HG02885 (cell line): ENCODE measurements around the gene LENG1.

ENCODE experiments used
- ATAC-seq: cut with Tn5 transposase; IDR thresholded peaks from one replicate; pipeline ENCODE4 v1.9.1; 2021; ENCODE audit warnings: mild to moderate bottlenecking; ENCODE audit not compliant: unreplicated experiment, poor library complexity

LENG1 gene

DNA sequence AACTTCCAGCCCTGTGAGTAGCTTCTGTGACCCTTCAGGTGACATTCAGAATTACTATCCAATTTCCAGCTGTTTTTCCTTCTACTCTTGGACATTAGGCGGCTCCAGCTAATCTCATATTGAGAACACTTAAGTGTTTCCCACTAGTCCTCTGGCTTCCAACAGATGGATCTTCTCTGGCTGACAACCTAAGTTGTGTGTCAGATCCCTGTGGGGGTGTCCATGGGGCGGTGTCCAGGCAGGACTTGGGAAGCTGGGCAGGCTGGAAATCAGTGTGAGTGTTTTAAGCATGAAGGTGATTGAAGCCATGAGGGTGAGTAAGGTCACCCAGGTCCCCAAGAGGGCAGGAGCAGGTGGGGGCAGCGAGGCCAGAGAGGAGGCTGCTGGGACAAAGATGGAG lies 11.8 kb downstream of the LENG1 start:
- no peak for ATAC-seq

DNA sequence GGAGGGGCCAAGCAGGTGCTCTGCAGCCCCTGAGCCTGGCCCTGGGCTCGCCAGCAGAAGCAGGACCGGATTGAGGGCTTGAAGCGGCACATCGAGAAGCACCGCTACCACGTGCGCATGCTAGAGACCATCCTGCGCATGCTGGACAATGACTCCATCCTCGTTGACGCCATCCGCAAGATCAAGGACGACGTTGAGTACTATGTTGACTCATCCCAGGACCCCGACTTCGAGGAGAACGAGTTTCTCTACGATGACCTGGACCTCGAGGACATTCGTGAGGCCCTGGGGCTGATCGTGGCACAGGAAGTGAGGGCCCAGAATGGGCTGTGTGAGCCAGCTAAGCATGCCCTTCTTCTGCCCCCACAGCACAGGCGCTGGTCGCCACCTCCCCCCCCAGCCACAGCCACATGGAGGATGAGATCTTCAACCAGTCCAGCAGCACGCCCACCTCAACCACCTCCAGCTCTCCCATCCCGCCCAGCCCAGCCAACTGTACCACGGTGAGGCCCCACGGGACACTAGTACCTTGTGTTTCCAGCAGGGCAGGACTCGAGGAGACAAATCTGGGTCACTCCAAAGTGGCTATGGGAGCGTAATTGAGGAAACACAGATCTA lies 13.9 kb downstream of the LENG1 start:
- no peak for ATAC-seq

DNA sequence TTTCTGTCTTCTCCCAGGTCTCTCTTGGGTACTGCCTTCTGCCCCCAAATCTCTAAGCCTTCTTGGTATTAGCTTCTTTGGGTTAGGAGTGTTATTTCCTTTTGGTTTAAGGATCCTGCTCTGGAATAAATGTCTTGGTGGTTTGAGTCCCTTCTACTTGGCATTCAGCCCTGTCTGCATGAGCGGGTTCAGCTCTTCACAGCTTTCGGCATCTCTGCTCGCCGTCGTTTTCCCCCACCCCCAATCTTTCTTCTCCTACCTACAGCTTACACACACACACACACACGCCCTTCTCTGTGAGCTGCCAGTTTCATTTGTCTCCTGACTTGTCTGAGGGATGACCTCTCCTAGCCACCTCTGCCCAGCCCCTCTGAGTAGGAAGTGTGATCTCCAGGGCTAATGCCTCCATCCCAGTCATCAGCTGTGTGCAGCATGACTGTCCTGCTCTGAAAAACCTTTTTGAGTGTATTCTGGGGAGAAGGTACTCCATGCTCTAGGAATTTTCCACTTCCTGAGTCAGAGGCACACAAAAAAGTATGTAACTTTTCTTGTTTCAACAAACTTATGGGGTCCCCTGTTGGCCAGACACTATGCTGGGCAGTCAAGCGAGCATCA lies 17.2 kb downstream of the LENG1 start:
- ATAC-seq: no peak

DNA sequence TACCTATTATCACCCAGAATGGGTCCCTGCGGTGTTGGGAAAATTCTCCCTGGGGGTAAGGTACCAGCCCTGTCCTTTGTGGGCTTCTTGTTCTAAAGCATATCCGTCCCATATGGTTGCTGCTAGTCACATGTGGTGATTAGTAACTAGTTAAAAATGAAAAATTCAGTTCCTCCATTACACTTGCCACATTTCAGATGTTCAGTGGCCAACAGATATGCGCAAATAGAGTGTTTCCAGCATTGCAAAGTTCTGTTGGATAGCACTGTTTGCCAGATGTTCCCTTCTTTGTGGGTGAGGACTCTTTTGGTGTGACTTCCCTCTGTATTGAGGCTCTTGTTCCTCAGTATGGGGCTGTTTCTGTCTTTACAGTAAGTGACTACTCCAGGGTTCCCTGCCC lies 18.2 kb downstream of the LENG1 start:
- no peak for ATAC-seq

DNA sequence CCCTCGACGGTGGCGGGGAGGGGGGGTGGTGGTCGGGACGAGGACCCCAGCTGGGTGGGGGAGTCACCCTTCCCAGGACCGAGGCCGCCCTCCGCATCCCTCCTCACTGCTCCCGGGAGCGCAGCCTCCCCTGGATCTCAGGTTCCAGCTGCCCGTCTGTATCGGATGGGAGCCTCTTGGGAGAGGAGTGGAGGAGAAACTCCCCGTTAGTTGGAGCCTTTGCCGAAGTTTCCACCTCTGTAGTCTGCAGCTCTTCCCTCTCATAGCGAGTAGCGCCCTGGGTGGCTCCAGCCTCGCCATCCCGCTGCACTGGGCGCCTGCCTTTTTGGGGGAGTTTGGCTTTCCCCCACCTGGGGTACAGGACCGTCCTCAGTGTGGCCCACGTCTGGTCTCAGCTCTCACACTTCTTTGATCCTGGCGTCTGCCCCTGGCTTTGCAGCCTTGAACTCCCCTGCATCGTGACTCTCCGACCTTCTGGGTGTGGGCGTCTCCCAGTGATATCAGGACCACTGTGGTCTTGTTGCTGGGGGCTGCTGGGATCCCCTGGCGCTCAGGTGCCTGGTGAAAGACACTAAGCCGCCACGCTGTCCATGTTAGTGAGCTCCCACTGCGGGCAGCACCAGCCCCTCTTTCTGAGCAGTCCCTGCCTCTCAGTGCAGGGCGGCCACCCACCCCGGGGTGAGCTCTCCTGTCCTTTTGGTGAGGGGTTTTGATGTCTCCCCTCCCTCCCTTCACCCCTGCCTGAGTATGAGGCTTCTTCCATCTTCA lies 20.8 kb downstream of the LENG1 start:
- no peak for ATAC-seq

- ATAC-seq: no peak
Measured at GRCh38 chr19:54137699-54138488, 21.6 kb downstream of the LENG1 start, which contains the start of gene CNOT3. Gene CNOT3 (plus strand): TSS chr19:54137762. CDS start chr19:54142979, 5,217 bp downstream.

DNA sequence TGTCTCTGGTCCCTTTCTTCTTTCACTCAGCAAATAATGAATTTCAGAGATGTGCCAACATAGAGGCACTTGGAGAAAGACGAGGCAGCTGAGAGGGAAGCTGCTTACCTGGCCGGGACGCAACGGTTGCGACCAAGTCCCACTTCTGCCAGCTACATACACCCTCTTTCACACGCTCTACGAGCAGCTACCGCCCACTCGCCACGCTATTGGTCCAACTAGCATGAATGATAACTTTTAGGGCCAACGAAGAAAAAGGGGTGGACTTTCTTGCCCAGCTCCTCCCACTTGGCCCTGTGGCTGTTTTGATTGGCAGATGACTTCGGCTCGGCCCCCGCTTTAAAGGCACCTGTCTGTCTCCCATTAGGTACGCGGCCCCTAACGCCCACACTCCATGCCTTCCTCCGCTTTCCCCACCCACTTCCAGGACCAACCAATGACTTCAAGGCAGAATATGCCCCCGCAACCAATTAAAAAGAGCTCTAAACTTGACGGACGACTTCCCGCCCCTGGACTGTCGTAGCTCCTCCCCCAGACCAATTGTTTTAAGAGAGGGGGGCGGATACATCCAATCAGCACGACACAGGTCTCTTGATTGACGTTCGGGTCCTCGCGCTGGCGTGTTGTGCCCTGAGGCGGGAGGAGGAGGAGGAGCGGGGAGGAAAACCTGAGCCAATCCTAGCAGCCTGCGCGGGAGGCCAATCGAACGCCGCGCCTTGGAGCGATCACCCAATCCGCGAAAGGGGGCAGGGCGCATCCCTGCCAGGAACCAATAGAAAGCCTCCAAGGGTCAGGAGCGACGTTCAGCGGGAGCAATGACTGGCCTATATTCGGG lies 22.4 kb downstream of the LENG1 start:
- peak; percentile 81 for ATAC-seq

GRCh38 chr19:54136086-54136863 lies 23.2 kb downstream of the LENG1 start:
- ATAC-seq: no peak

DNA sequence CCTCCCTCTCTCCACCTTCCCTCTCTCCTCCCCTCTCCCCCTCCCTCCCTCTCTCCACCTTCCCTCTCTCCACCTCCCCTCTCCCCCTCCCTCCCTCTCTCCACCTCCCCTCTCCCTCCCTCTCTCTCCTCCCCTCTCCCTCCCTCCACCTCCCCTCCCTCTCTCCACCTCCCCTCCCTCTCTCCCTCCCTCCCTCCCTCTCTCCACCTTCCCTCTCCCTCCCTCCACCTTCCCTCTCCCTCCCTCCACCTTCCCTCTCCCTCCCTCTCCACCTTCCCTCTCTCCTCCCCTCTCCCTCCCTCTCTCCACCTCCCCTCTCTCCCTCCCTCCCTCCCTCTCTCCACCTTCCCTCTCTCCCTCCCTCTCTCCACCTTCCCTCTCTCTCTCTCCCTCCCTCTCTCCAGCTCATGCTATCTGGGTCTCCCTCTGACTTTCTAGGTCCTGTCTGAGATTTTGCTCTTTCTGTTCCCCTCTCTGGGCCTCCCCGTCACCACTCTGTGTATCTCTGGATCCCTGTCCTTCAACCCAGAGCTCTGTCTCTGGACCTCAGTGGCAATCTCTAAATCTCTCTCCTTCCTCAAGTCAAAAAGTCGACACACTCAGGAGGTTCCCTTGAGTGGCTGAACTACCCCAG lies 25.4 kb downstream of the LENG1 start:
- ATAC-seq: no peak

- ATAC-seq: no peak
Measured at GRCh38 chr19:54133312-54133956, 26.1 kb downstream of the LENG1 start.

DNA sequence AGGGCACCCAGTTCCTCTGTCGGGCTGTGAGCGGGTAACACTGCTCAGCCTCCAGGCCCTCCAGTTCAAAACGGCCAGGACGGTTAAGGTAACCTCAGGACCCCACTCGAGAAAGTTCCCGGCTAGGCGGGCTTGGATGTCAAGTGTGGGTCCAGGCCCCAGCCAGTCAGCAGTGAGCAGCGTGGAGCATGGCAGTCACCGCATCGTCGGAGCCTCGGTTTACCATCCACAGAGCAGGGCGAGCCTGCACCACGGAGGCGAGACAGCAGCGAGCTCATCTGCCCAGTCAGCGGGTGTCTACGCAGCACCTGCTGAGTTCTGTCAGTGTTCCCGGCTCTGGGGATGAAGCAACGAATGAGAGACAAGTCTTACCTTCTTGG lies 29.9 kb downstream of the LENG1 start:
- ATAC-seq: no peak

- no peak for ATAC-seq
Measured at GRCh38 chr19:54128796-54129616, 30.5 kb downstream of the LENG1 start.

GRCh38 chr19:54128441-54128725 lies 31.1 kb downstream of the LENG1 start:
- no peak for ATAC-seq

GRCh38 chr19:54127688-54128440 lies 31.7 kb downstream of the LENG1 start:
- no peak for ATAC-seq

DNA sequence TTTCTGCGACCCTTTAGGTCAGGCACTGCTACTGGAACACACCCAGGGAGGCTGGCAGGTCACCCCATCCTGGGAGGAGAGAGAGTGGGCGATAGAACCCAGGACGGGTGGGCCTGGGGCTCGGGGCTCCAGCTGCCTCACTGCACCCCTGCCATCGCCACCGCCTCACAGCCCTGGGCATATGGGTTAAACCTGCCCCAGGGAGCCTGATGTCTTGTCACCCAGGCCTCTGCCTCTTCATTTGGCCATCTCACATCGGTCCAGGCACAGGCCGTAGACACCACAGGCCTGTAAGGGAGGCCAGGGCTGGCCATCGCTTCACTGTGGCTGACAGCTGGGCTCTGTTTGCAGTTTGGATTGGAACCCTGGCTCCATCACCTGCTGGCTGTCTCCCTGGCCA lies 33.8 kb downstream of the LENG1 start:
- ATAC-seq: no peak

GRCh38 chr19:54124393-54124792 lies 35.1 kb downstream of the LENG1 start:
- ATAC-seq: no peak

DNA sequence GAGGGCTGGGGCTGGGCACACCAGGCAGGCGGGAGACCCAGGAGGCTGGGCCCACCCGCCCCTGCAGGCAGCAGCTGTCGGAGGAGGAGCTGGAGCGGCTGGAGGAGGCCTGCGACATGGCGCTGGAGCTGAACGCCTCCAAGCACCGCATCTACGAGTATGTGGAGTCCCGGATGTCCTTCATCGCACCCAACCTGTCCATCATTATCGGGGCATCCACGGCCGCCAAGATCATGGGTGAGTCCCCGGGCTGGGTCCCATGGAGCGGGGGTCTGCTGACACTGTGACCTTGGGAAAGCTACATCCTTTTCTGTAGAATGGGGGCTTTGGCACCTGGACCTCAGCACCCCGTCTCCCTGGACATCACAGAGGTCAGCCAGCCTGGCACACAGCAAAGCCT lies 35.8 kb downstream of the LENG1 start:
- no peak for ATAC-seq
